ENCODE results near the gene MS4A10. TPM values are rescaled to one million over a fixed set of nuclear protein-coding genes. Genes with fewer than 3 reads are reported as not detected.

The MS4A10 gene
- total RNA-seq, 1 donor from 2014 or later: not detected

GRCh38 chr11:60763692-60764369 is 21.3 kb upstream of the MS4A10 start:
- peaks cover 12 to 20% (median 14%) of the 10 kb centered on the region in 3 donors for H3K27me3 ChIP-seq (ENCODE audit: control insufficient read depth in 3 of 3, insufficient read depth in 3 of 3, low read length in 3 of 3)
- no peak overlapping the region for H3K9ac ChIP-seq (ENCODE audit: low read depth in 1 of 3, low read length in 3 of 3)
- H3K4me1 ChIP-seq (ENCODE audit: control insufficient read depth in 3 of 3, insufficient read depth in 3 of 3, low read length in 3 of 3): peaks cover 0 to 2% (median 0%) of the 10 kb centered on the region in 3 donors
- no peak overlapping the region for H3K4me3 ChIP-seq (ENCODE audit: low read length in 3 of 3)
- no peaks in the 10 kb centered on the region for H3K36me3 ChIP-seq (ENCODE audit: control insufficient read depth in 3 of 3, insufficient read depth in 3 of 3, low read length in 3 of 3)
- H3K27ac ChIP-seq (ENCODE audit: low read depth, low read length): no peak overlapping the region
- H3K9me3 ChIP-seq (ENCODE audit: control insufficient read depth in 3 of 3, low read length in 3 of 3): no peaks in the 10 kb centered on the region

GRCh38 chr11:60764879-60765278 is 20.3 kb upstream of the MS4A10 start:
- Histone ChIP-seq H3K27ac (ENCODE audit: low read depth, low read length) (no peak overlapping the region), H3K4me3 (ENCODE audit: low read length in 3 of 3) (no peak overlapping the region), H3K36me3 (ENCODE audit: control insufficient read depth in 3 of 3, insufficient read depth in 3 of 3, low read length in 3 of 3) (no peaks in the 10 kb centered on the region), H3K4me1 (ENCODE audit: control insufficient read depth in 3 of 3, insufficient read depth in 3 of 3, low read length in 3 of 3) (peaks cover 0 to 2% (median 0%) of the 10 kb centered on the region in 3 donors), H3K27me3 (ENCODE audit: control insufficient read depth in 3 of 3, insufficient read depth in 3 of 3, low read length in 3 of 3) (peaks cover 12 to 22% (median 14%) of the 10 kb centered on the region in 3 donors), H3K9me3 (ENCODE audit: control insufficient read depth in 3 of 3, low read length in 3 of 3) (no peaks in the 10 kb centered on the region), H3K9ac (ENCODE audit: low read depth in 1 of 3, low read length in 3 of 3) (no peak overlapping the region)

- Histone ChIP-seq H3K4me1 (ENCODE audit: control insufficient read depth in 3 of 3, insufficient read depth in 3 of 3, low read length in 3 of 3) (peaks cover 0 to 2% (median 0%) of the 10 kb centered on the region in 3 donors), H3K27me3 (ENCODE audit: control insufficient read depth in 3 of 3, insufficient read depth in 3 of 3, low read length in 3 of 3) (peaks cover 12 to 22% (median 14%) of the 10 kb centered on the region in 3 donors), H3K27ac (ENCODE audit: low read depth, low read length) (no peak overlapping the region), H3K36me3 (ENCODE audit: control insufficient read depth in 3 of 3, insufficient read depth in 3 of 3, low read length in 3 of 3) (no peaks in the 10 kb centered on the region), H3K9ac (ENCODE audit: low read depth in 1 of 3, low read length in 3 of 3) (no peak overlapping the region), H3K4me3 (ENCODE audit: low read length in 3 of 3) (no peak overlapping the region), H3K9me3 (ENCODE audit: control insufficient read depth in 3 of 3, low read length in 3 of 3) (no peaks in the 10 kb centered on the region)
Observed at GRCh38 chr11:60765355-60765754, 19.8 kb upstream of the MS4A10 start.

- peaks cover 12 to 22% (median 16%) of the 10 kb centered on the region in 3 donors for H3K27me3 ChIP-seq (ENCODE audit: control insufficient read depth in 3 of 3, insufficient read depth in 3 of 3, low read length in 3 of 3)
- no peak overlapping the region for H3K9ac ChIP-seq (ENCODE audit: low read depth in 1 of 3, low read length in 3 of 3)
- H3K4me1 ChIP-seq (ENCODE audit: control insufficient read depth in 3 of 3, insufficient read depth in 3 of 3, low read length in 3 of 3): peaks cover 0 to 2% (median 0%) of the 10 kb centered on the region in 3 donors
- no peak overlapping the region for H3K27ac ChIP-seq (ENCODE audit: low read depth, low read length)
- H3K9me3 ChIP-seq (ENCODE audit: control insufficient read depth in 3 of 3, low read length in 3 of 3): no peaks in the 10 kb centered on the region
- no peak overlapping the region for H3K4me3 ChIP-seq (ENCODE audit: low read length in 3 of 3)
- no peaks in the 10 kb centered on the region for H3K36me3 ChIP-seq (ENCODE audit: control insufficient read depth in 3 of 3, insufficient read depth in 3 of 3, low read length in 3 of 3)
Observed at GRCh38 chr11:60766547-60766946, 18.6 kb upstream of the MS4A10 start.

- H3K9me3 ChIP-seq (ENCODE audit: control insufficient read depth in 3 of 3, low read length in 3 of 3): no peaks in the 10 kb centered on the region
- no peak overlapping the region for H3K9ac ChIP-seq (ENCODE audit: low read depth in 1 of 3, low read length in 3 of 3)
- peaks cover 12 to 26% (median 20%) of the 10 kb centered on the region in 3 donors for H3K27me3 ChIP-seq (ENCODE audit: control insufficient read depth in 3 of 3, insufficient read depth in 3 of 3, low read length in 3 of 3)
Observed at GRCh38 chr11:60767388-60767811, 17.7 kb upstream of the MS4A10 start.

GRCh38 chr11:60768202-60768601 is 16.9 kb upstream of the MS4A10 start:
- H3K9ac ChIP-seq (ENCODE audit: low read depth in 1 of 3, low read length in 3 of 3): no peak overlapping the region
- peaks cover 12 to 31% (median 26%) of the 10 kb centered on the region in 3 donors for H3K27me3 ChIP-seq (ENCODE audit: control insufficient read depth in 3 of 3, insufficient read depth in 3 of 3, low read length in 3 of 3)
- no peaks in the 10 kb centered on the region for H3K4me1 ChIP-seq (ENCODE audit: control insufficient read depth in 3 of 3, insufficient read depth in 3 of 3, low read length in 3 of 3)
- H3K9me3 ChIP-seq (ENCODE audit: control insufficient read depth in 3 of 3, low read length in 3 of 3): no peaks in the 10 kb centered on the region
- no peaks in the 10 kb centered on the region for H3K36me3 ChIP-seq (ENCODE audit: control insufficient read depth in 3 of 3, insufficient read depth in 3 of 3, low read length in 3 of 3)
- no peak overlapping the region for H3K27ac ChIP-seq (ENCODE audit: low read depth, low read length)
- no peak overlapping the region for H3K4me3 ChIP-seq (ENCODE audit: low read length in 3 of 3)

More at GRCh38 chr11:60767388-60767811, 17.7 kb upstream of the MS4A10 start:
- Histone ChIP-seq H3K36me3 (ENCODE audit: control insufficient read depth in 3 of 3, insufficient read depth in 3 of 3, low read length in 3 of 3) (no peaks in the 10 kb centered on the region), H3K27ac (ENCODE audit: low read depth, low read length) (no peak overlapping the region), H3K4me3 (ENCODE audit: low read length in 3 of 3) (no peak overlapping the region), H3K4me1 (ENCODE audit: control insufficient read depth in 3 of 3, insufficient read depth in 3 of 3, low read length in 3 of 3) (no peaks in the 10 kb centered on the region)

GRCh38 chr11:60769273-60769672 is 15.9 kb upstream of the MS4A10 start:
- Histone ChIP-seq H3K36me3 (ENCODE audit: control insufficient read depth in 3 of 3, insufficient read depth in 3 of 3, low read length in 3 of 3) (no peaks in the 10 kb centered on the region), H3K9me3 (ENCODE audit: control insufficient read depth in 3 of 3, low read length in 3 of 3) (no peaks in the 10 kb centered on the region), H3K27ac (ENCODE audit: low read depth, low read length) (no peak overlapping the region), H3K9ac (ENCODE audit: low read depth in 1 of 3, low read length in 3 of 3) (no peak overlapping the region), H3K4me1 (ENCODE audit: control insufficient read depth in 3 of 3, insufficient read depth in 3 of 3, low read length in 3 of 3) (no peaks in the 10 kb centered on the region), H3K27me3 (ENCODE audit: control insufficient read depth in 3 of 3, insufficient read depth in 3 of 3, low read length in 3 of 3) (peaks cover 12 to 31% (median 26%) of the 10 kb centered on the region in 3 donors), H3K4me3 (ENCODE audit: low read length in 3 of 3) (no peak overlapping the region)

- Histone ChIP-seq H3K9ac (ENCODE audit: low read depth in 1 of 3, low read length in 3 of 3) (no peak overlapping the region), H3K4me1 (ENCODE audit: control insufficient read depth in 3 of 3, insufficient read depth in 3 of 3, low read length in 3 of 3) (no peaks in the 10 kb centered on the region), H3K27ac (ENCODE audit: low read depth, low read length) (no peak overlapping the region), H3K27me3 (ENCODE audit: control insufficient read depth in 3 of 3, insufficient read depth in 3 of 3, low read length in 3 of 3) (peaks cover 12 to 30% (median 26%) of the 10 kb centered on the region in 3 donors), H3K9me3 (ENCODE audit: control insufficient read depth in 3 of 3, low read length in 3 of 3) (no peaks in the 10 kb centered on the region), H3K36me3 (ENCODE audit: control insufficient read depth in 3 of 3, insufficient read depth in 3 of 3, low read length in 3 of 3) (no peaks in the 10 kb centered on the region), H3K4me3 (ENCODE audit: low read length in 3 of 3) (no peak overlapping the region)
Observed at GRCh38 chr11:60769811-60770210, 15.3 kb upstream of the MS4A10 start.

- no peaks in the 10 kb centered on the region for H3K36me3 ChIP-seq (ENCODE audit: control insufficient read depth in 3 of 3, insufficient read depth in 3 of 3, low read length in 3 of 3)
- no peak overlapping the region for H3K9ac ChIP-seq (ENCODE audit: low read depth in 1 of 3, low read length in 3 of 3)
- peaks cover 7 to 10% (median 8%) of the 10 kb centered on the region in 3 donors for H3K4me1 ChIP-seq (ENCODE audit: control insufficient read depth in 3 of 3, insufficient read depth in 3 of 3, low read length in 3 of 3)
- peaks cover 10 to 27% (median 22%) of the 10 kb centered on the region in 3 donors for H3K27me3 ChIP-seq (ENCODE audit: control insufficient read depth in 3 of 3, insufficient read depth in 3 of 3, low read length in 3 of 3)
- H3K27ac ChIP-seq (ENCODE audit: low read depth, low read length): no peak overlapping the region
- no peak overlapping the region for H3K4me3 ChIP-seq (ENCODE audit: low read length in 3 of 3)
- no peaks in the 10 kb centered on the region for H3K9me3 ChIP-seq (ENCODE audit: control insufficient read depth in 3 of 3, low read length in 3 of 3)
Observed at GRCh38 chr11:60771146-60771545, 14.0 kb upstream of the MS4A10 start.

GRCh38 chr11:60771879-60772525 is 13.1 kb upstream of the MS4A10 start:
- Histone ChIP-seq H3K27ac (ENCODE audit: low read depth, low read length) (no peak overlapping the region), H3K9me3 (ENCODE audit: control insufficient read depth in 3 of 3, low read length in 3 of 3) (no peaks in the 10 kb centered on the region), H3K36me3 (ENCODE audit: control insufficient read depth in 3 of 3, insufficient read depth in 3 of 3, low read length in 3 of 3) (no peaks in the 10 kb centered on the region), H3K4me1 (ENCODE audit: control insufficient read depth in 3 of 3, insufficient read depth in 3 of 3, low read length in 3 of 3) (peaks cover 8 to 11% (median 10%) of the 10 kb centered on the region in 3 donors), H3K27me3 (ENCODE audit: control insufficient read depth in 3 of 3, insufficient read depth in 3 of 3, low read length in 3 of 3) (peaks cover 2 to 21% (median 13%) of the 10 kb centered on the region in 3 donors), H3K4me3 (ENCODE audit: low read length in 3 of 3) (no peak overlapping the region), H3K9ac (ENCODE audit: low read depth in 1 of 3, low read length in 3 of 3) (no peak overlapping the region)
